ENCODE data around the gene NAA10. TPM values are rescaled to one million over a fixed set of nuclear protein-coding genes. Genes with fewer than 3 reads are reported as not detected.

The NAA10 gene
- total RNA-seq, 3 donors from 2014 or later, result 57.7 to 81.0 (median 79.2) TPM

GRCh38 chrX:153883163-153883843, 51.5 kb downstream of the NAA10 start:
- no peak for DNase-seq (ENCODE audit: low spot score in 2 of 2)
- Histone ChIP-seq H3K9me3 (no peaks in the 10 kb centered on the region), H3K27ac (no peak overlapping the region), H3K36me3 (no peaks in the 10 kb centered on the region), H3K27me3 (peaks cover 6 to 96% of the 10 kb centered on the region in 2 donors), H3K4me1 (no peaks in the 10 kb centered on the region), H3K4me3 (no peak overlapping the region)
- intact Hi-C loops (cut with DNase I; ENCODE audit: low total_unique reads), result no loop called here
- TF ChIP-seq, protein P1, sequence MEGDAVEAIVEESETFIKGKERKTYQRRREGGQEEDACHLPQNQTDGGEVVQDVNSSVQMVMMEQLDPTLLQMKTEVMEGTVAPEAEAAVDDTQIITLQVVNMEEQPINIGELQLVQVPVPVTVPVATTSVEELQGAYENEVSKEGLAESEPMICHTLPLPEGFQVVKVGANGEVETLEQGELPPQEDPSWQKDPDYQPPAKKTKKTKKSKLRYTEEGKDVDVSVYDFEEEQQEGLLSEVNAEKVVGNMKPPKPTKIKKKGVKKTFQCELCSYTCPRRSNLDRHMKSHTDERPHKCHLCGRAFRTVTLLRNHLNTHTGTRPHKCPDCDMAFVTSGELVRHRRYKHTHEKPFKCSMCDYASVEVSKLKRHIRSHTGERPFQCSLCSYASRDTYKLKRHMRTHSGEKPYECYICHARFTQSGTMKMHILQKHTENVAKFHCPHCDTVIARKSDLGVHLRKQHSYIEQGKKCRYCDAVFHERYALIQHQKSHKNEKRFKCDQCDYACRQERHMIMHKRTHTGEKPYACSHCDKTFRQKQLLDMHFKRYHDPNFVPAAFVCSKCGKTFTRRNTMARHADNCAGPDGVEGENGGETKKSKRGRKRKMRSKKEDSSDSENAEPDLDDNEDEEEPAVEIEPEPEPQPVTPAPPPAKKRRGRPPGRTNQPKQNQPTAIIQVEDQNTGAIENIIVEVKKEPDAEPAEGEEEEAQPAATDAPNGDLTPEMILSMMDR (IDR thresholded peaks at IDR 0.05), result no peak
- no peak for TF ChIP-seq POLR2AphosphoS5 (IDR thresholded peaks at IDR 0.05)
- no peak for TF ChIP-seq POLR2A (IDR thresholded peaks at IDR 0.05)

- no peaks in the 10 kb centered on the region for H3K9me3 ChIP-seq
- H3K36me3 ChIP-seq, result no peaks in the 10 kb centered on the region
- H3K27ac ChIP-seq, result no peak overlapping the region
- intact Hi-C loops (cut with DNase I; ENCODE audit: low total_unique reads), result no loop called here
- no peaks in the 10 kb centered on the region for H3K4me1 ChIP-seq
- peaks cover 6 to 96% of the 10 kb centered on the region in 2 donors for H3K27me3 ChIP-seq
- no peak overlapping the region for H3K4me3 ChIP-seq
- DNase-seq (ENCODE audit: low spot score in 2 of 2), result no peak
- no peak for TF ChIP-seq POLR2AphosphoS5 (IDR thresholded peaks at IDR 0.05)
- TF ChIP-seq, protein P1 (IDR thresholded peaks at IDR 0.05), result no peak
- no peak for TF ChIP-seq POLR2A (IDR thresholded peaks at IDR 0.05)
Observed at GRCh38 chrX:153882557-153882956, 52.3 kb downstream of the NAA10 start.

- Histone ChIP-seq H3K36me3 (no peaks in the 10 kb centered on the region), H3K4me3 (no peak overlapping the region), H3K27me3 (peaks cover 6 to 95% of the 10 kb centered on the region in 2 donors), H3K27ac (no peak overlapping the region), H3K4me1 (no peaks in the 10 kb centered on the region), H3K9me3 (no peaks in the 10 kb centered on the region)
- intact Hi-C loops (cut with DNase I; ENCODE audit: low total_unique reads), result no loop called here
- TF ChIP-seq, protein P1 (IDR thresholded peaks at IDR 0.05), result no peak
- DNase-seq (ENCODE audit: low spot score in 2 of 2), result no peak
Observed at GRCh38 chrX:153882086-153882498, 52.7 kb downstream of the NAA10 start.

- TF ChIP-seq POLR2AphosphoS5 (IDR thresholded peaks at IDR 0.05), result no peak
- no peak for TF ChIP-seq POLR2A (IDR thresholded peaks at IDR 0.05)
- TF ChIP-seq, protein P1 (IDR thresholded peaks at IDR 0.05), result no peak
- H3K27me3 ChIP-seq, result peaks cover 6 to 94% of the 10 kb centered on the region in 2 donors
- no peaks in the 10 kb centered on the region for H3K9me3 ChIP-seq
- H3K4me3 ChIP-seq, result no peak overlapping the region
- no peaks in the 10 kb centered on the region for H3K36me3 ChIP-seq
- intact Hi-C loops (cut with DNase I; ENCODE audit: low total_unique reads), result no loop called here
- H3K4me1 ChIP-seq, result no peaks in the 10 kb centered on the region
- H3K27ac ChIP-seq, result no peak overlapping the region
- no peak for DNase-seq (ENCODE audit: low spot score in 2 of 2)
Observed at GRCh38 chrX:153881281-153881680, 53.6 kb downstream of the NAA10 start.

DNA sequence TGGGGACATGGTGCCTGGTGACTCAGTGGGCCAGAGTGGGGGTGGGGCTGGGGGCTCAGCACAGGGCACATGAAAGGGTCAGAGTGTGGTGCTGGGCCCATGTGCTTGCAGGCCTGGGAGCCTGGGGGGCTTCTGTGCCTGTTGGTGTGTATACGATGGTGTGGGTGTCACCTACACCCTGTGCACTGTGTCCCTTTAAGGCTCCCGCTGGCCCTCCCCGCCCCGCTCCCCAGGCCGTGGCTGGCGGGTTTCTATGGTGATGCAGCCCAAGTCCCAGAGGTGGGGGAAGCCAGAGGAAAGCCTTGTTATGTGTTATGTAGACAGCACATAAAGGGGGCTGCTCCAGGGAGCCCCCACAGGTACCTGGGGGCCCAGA, 54.4 kb downstream of the NAA10 start:
- Histone ChIP-seq H3K36me3 (no peaks in the 10 kb centered on the region), H3K27me3 (peaks cover 5 to 97% of the 10 kb centered on the region in 2 donors), H3K4me1 (no peaks in the 10 kb centered on the region), H3K9me3 (no peaks in the 10 kb centered on the region), H3K27ac (no peak overlapping the region), H3K4me3 (no peak overlapping the region)
- no peak for DNase-seq (ENCODE audit: low spot score in 2 of 2)
- intact Hi-C loops (cut with DNase I; ENCODE audit: low total_unique reads), result no loop called here
- TF ChIP-seq, protein P1 (IDR thresholded peaks at IDR 0.05), result no peak
- TF ChIP-seq POLR2AphosphoS5 (IDR thresholded peaks at IDR 0.05) (no peak), POLR2A (IDR thresholded peaks at IDR 0.05) (no peak)

Measured in breast epithelium (tissue), 4 donors.